ENCODE measurements around the gene AGPS.
A peak's percentile ranks its signal among the peaks of the same experiment; 100 is the strongest.
"Not testable (repeated sequence)": the region's sequence is repeated elsewhere in the genome, so short reads cannot be mapped to it uniquely, and the experiment has no call there.

The AGPS gene

GRCh38 chr2:177391822-177392372 is 676 bp upstream of the AGPS start:
- no peak for DNase-seq

GRCh38 chr2:177393203-177393755 is 706 bp downstream of the AGPS start:
- DNase-seq: peak in 1 of 3 donors; percentile 18

- no peak for DNase-seq
Measured at GRCh38 chr2:177393824-177394593, 1.4 kb downstream of the AGPS start.

- peak in 1 of 3 donors; percentile 24 for DNase-seq
Measured at GRCh38 chr2:177394594-177394973, 2.0 kb downstream of the AGPS start.

GRCh38 chr2:177395351-177396065 is 2.9 kb downstream of the AGPS start:
- peak; percentile 35 to 59 (median 58) for DNase-seq

GRCh38 chr2:177396703-177397460 is 4.3 kb downstream of the AGPS start:
- DNase-seq: no peak

GRCh38 chr2:177397481-177398289 is 5.1 kb downstream of the AGPS start:
- DNase-seq: peak in 2 of 3 donors; percentile 46 to 60

GRCh38 chr2:177398290-177398683 is 5.7 kb downstream of the AGPS start:
- peak in 2 of 3 donors; percentile 24 to 40 for DNase-seq

GRCh38 chr2:177398791-177399190 is 6.2 kb downstream of the AGPS start:
- no peak for DNase-seq

GRCh38 chr2:177399376-177399775 is 6.8 kb downstream of the AGPS start:
- DNase-seq: no peak

GRCh38 chr2:177400337-177400923 is 7.9 kb downstream of the AGPS start:
- peak in 1 of 3 donors; percentile 24 for DNase-seq

- no peak for DNase-seq
Measured at GRCh38 chr2:177402096-177402495, 9.5 kb downstream of the AGPS start.

GRCh38 chr2:177403838-177404237 is 11.3 kb downstream of the AGPS start:
- peak in 2 of 3 donors; percentile 51 to 65 for DNase-seq

GRCh38 chr2:177404243-177404642 is 11.7 kb downstream of the AGPS start:
- DNase-seq: no peak

- DNase-seq: no peak
Measured at GRCh38 chr2:177405029-177405692, 12.6 kb downstream of the AGPS start.

GRCh38 chr2:177406182-177406581 is 13.6 kb downstream of the AGPS start:
- no peak for DNase-seq

- DNase-seq: no peak
Measured at GRCh38 chr2:177407031-177407430, 14.5 kb downstream of the AGPS start.

- not testable (repeated sequence) for DNase-seq
Measured at GRCh38 chr2:177410629-177411028, 18.1 kb downstream of the AGPS start.

- DNase-seq: no peak
Measured at GRCh38 chr2:177413703-177414102, 21.1 kb downstream of the AGPS start.

GRCh38 chr2:177419274-177419673 is 26.7 kb downstream of the AGPS start:
- peak in 1 of 3 donors; percentile 25 for DNase-seq

- no peak for DNase-seq
Measured at GRCh38 chr2:177422271-177422670, 29.7 kb downstream of the AGPS start.

Measured in suppressor macrophage treated with lipopolysaccharide for 1 hour (primary cell).